ENCODE measurements around the gene MYORG.

DNA sequence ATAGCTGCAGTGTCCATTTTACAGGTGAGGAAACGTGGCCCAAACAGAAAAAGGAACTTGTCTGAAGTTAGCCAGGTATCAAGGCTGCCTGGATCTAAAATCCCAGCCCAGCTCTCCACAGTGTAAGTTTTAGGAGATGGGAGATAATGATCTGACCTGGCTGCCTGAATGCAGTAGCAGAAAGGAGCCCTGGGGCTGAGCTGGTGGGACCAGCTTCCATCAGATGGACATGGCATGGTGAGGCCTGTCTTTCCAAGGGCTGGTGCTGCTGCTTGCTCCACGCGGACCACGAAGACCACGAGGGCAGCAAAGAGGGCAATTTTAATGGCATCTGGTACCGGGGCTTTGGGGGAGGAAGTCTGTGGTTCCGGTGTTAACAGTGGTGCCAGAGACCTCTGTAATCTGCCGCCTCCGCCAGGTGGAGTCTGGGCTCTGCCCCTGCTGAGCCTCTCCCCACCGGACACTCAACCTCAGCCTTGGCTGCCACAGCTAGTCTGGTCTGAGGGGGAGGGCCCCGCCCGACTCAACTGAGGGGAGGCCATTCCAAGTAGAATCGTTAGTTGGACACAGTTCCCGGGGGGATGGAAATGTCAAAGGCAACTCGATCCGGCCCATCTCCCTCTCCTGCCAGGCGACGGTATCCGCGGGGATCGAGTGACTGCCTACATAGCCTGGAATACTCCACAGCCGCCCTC, 650 bp downstream of the MYORG start:
- TF ChIP-seq, protein P1, sequence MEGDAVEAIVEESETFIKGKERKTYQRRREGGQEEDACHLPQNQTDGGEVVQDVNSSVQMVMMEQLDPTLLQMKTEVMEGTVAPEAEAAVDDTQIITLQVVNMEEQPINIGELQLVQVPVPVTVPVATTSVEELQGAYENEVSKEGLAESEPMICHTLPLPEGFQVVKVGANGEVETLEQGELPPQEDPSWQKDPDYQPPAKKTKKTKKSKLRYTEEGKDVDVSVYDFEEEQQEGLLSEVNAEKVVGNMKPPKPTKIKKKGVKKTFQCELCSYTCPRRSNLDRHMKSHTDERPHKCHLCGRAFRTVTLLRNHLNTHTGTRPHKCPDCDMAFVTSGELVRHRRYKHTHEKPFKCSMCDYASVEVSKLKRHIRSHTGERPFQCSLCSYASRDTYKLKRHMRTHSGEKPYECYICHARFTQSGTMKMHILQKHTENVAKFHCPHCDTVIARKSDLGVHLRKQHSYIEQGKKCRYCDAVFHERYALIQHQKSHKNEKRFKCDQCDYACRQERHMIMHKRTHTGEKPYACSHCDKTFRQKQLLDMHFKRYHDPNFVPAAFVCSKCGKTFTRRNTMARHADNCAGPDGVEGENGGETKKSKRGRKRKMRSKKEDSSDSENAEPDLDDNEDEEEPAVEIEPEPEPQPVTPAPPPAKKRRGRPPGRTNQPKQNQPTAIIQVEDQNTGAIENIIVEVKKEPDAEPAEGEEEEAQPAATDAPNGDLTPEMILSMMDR (IDR thresholded peaks at IDR 0.05): peak in 1 of 3 donors; percentile 17
- no peak for TF ChIP-seq POLR2AphosphoS5 (IDR thresholded peaks at IDR 0.05)

All from breast epithelium (tissue), 3 donors.